GM12865 (cell line): Measurements from ENCODE around the gene SEPTIN3.

Source experiments
- DNase-seq: peaks from one replicate; pipeline ENCODE4 v3.0.0; 2010; ENCODE audit warnings: low read depth
- H3K4me3 ChIP-seq: 2 replicates; pipeline ENCODE4 v1.5.1; 2011; ENCODE audit warnings: mild to moderate bottlenecking, low read depth, low read length, control low read depth
- TF ChIP-seq, protein P1 (sequence below): IDR thresholded peaks from 2 replicates; pipeline ENCODE4 v1.5.1; 2011; ENCODE audit warnings: low read length, control low read depth, low read depth, inconsistent platforms; ENCODE audit not compliant: insufficient read depth; ENCODE audit errors: missing control alignments

The SEPTIN3 gene

DNA sequence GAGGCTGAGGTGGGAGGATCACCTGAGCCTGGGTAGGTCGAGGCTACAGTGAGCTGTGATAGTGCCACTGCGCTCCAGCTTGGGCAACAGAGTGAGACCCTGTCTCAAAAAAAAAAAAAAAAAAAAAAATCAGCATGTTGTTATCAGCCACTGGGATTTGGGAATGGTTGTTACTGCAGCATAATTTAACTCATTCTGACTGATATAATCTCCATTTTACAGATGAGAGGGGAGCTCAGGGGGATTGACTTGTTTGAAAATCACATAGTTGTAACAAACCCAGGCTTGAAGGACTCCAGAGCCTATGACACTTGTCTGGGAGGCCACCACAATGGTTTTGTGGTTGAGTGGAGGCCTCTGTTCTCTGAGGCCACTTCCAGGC, 3.0 kb upstream of the SEPTIN3 start:
- TF ChIP-seq, protein P1, sequence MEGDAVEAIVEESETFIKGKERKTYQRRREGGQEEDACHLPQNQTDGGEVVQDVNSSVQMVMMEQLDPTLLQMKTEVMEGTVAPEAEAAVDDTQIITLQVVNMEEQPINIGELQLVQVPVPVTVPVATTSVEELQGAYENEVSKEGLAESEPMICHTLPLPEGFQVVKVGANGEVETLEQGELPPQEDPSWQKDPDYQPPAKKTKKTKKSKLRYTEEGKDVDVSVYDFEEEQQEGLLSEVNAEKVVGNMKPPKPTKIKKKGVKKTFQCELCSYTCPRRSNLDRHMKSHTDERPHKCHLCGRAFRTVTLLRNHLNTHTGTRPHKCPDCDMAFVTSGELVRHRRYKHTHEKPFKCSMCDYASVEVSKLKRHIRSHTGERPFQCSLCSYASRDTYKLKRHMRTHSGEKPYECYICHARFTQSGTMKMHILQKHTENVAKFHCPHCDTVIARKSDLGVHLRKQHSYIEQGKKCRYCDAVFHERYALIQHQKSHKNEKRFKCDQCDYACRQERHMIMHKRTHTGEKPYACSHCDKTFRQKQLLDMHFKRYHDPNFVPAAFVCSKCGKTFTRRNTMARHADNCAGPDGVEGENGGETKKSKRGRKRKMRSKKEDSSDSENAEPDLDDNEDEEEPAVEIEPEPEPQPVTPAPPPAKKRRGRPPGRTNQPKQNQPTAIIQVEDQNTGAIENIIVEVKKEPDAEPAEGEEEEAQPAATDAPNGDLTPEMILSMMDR: no peak
- H3K4me3 ChIP-seq: no peak overlapping the region
- no peak for DNase-seq

DNA sequence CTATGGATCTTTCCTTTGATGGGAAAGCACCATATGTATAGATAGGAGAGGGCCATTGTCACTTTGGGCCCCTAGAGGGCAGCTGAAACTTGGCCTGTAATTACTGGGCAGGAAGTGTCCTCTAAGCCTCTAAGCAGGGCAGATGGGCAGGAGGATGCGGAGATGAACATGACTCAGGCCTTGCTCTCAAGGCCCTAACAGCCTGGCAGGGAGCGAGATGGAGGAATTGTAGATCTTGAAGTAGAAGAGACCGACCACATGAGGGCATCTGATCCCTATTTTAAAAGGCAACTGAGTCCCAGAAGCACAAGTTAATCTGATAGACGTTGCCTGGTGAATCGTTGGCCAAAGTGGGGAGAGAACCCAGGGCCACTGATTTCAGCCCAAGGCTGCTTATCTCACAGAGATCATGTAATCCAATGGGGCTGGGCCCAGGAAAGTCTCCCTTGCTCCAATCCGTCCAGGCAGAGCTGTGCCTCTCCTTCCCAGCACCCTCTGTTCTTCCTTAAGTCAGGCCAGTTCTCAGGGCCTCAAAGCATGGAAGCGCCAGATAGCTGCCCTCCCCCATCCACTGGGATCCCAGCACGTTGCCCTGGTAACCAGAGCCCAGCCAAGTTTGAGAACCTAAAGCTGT, 2.5 kb upstream of the SEPTIN3 start:
- DNase-seq: peak; percentile 89

DNA sequence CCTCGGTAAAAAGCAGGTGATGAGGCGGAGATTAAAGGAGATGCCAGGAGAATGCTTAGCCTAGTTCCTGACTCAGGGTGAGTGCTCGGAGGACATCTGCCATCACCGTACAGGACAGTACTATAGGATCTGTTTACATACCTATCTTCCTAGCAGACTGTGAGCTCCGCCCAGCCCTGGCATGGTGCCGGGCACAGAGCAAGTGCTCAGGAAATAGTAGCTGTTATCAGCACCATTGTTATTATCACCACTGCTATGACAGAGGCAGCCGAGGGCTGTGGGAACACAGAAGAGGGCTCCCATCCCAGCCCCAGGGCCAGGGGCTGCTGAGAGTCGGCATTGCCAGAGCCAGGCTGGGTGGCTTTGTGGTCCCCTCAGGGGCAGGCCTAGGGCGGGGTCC, 642 bp upstream of the SEPTIN3 start:
- TF ChIP-seq, protein P1: no peak
- no peak for DNase-seq
- no peak overlapping the region for H3K4me3 ChIP-seq

More for the DNA sequence above, 2.5 kb upstream of the SEPTIN3 start:
- H3K4me3 ChIP-seq: no peak overlapping the region
- TF ChIP-seq, protein P1: peak; percentile 51

DNA sequence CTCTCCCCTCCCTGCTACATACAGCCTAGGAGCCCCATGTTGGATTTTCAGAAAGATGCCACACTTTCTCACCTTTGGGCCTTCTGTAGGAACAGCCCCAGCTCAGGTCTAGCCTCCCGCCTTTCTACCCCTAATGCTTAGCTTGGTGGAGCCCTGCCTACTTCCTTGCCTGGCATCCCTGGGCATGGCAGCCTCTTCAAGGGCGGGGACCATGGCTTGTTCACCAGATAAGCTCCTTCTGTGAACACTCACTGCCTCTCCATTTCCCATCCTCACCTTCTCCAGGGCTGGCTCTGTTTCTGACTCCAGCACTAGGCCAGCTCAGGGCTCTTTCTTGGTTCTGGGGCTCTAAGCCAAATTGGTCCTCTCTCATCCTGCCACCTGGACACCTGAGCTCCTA, 1.4 kb downstream of the SEPTIN3 start:
- TF ChIP-seq, protein P1: no peak
- H3K4me3 ChIP-seq: no peak overlapping the region
- no peak for DNase-seq

DNA sequence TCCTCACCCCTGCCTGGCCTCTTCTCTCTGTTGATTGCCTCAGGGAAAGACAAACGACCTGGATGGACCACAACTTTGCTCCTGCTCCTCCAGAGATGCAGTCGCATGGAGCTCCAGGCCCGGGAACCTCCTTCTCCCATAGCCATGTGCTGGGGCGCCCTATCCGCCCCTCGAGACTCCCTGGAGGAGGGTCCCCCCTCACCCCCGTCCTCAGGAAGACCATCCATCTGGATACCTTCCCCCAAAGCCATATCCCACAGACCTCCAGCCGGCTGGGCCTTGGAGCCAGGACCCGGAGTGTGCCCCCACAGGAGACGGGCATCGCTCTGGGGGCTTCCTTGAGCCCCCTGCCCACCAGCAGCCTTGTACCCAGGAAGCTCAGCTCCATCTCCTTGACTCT, 2.2 kb downstream of the SEPTIN3 start:
- no peak for DNase-seq
- TF ChIP-seq, protein P1: no peak
- no peak overlapping the region for H3K4me3 ChIP-seq

DNA sequence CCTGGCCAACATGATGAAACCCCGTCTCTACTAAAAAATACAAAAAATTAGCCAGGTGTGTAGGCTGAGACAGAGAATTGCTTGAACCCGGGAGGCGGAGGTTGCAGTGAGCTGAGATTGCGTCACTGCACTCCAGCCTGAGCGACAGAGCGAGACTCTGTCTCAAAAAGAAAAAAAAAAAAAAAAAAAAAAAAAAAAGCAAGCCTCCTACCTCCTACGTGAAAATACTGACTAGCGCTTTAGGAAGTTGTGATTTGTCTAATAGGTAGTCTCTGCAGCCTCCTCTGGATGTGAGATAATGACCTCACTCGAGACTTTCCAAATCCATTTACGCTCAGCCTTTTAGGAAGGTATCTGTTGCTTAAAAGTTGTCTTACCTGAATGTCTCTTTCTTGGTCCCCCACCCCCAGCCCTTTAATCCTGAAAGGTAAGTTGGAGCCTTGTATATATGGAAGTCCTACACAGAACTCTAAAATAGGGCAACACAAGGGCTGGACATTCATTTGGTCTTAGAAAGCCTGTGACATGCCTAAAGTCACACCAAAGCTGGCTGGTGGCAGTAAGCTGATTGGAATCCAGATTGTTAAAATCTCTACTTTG, 5.5 kb downstream of the SEPTIN3 start:
- H3K4me3 ChIP-seq: no peak overlapping the region
- DNase-seq: peak; percentile 45
- TF ChIP-seq, protein P1: no peak
